Pancreas (tissue), 10 donors: ENCODE data around the gene TMEM82. TPM values are rescaled to one million over a fixed set of nuclear protein-coding genes. Genes with fewer than 3 reads are reported as not detected.
A peak's percentile ranks its signal among the peaks of the same experiment; 100 is the strongest.

Experiments
- ATAC-seq, 4 donors: fragments of 200-7000 bp; cut with Tn5 transposase; one replicate each; pipeline versions ENCODE4 v1.8.0 to v1.9.1; 2020; ENCODE audit warnings: mild to moderate bottlenecking in 4 of 4, moderate library complexity in 4 of 4
- DNase-seq, 6 donors: peaks; one replicate each; pipeline ENCODE4 v3.0.0-alpha.2; 2020
- FAIRE-seq: peaks from 2 replicates; lab custom pipeline; 2012; peaks lifted over from hg19 to GRCh38; lab: Jason Lieb, UNC
- H3K27ac ChIP-seq, 4 donors: fragments of 200-600 bp; sonication (generic); 1 replicate in 3 of 4; 2 replicates in 1 of 4; pipeline versions ENCODE4 v1.5.0 to v1.8.0; 2020
- H3K27me3 ChIP-seq, 4 donors: fragments of 200-600 bp; one replicate each; pipeline ENCODE4 v1.8.0; 2021
- H3K36me3 ChIP-seq, 3 donors: fragments of 200-600 bp; sonication (generic) in 1 of 3; one replicate each; pipeline versions ENCODE4 v1.5.0 to v1.8.0; 2020 to 2021
- H3K4me1 ChIP-seq, 3 donors: fragments of 200-600 bp; one replicate each; pipeline ENCODE4 v1.8.0; 2021
- H3K4me3 ChIP-seq, 4 donors: fragments of 200-600 bp; sonication (generic) in 2 of 4; one replicate each; pipeline versions ENCODE4 v1.5.0 to v1.8.0; 2020 to 2021
- H3K9me3 ChIP-seq, 4 donors: fragments of 200-600 bp; one replicate each; pipeline ENCODE4 v1.8.0; 2021
- WGBS, 2 donors: extraction: QIAGEN DNeasy Blood & Tissue Kit; methylation state at CpG; one replicate each; pipeline ENCODE4 v1.1.7; 2013; 5-methylcytosine and 5-hydroxymethylcytosine counted together
- intact Hi-C, 3 donors: fragments of 100-400 bp; cut with DNase I; formaldehyde crosslinking; loops; one replicate each; pipeline versions ENCODE4 v1.11.1 to v1.14.2; 2022
- polyA plus RNA-seq, 2 donors: library from polyadenylated mRNA; stranded (reverse); fragments of 200-250 nt; gene quantifications; one replicate each; pipeline ENCODE4 v1.2.3, GENCODE V29; 2013
- total RNA-seq, 6 donors: library from RNA; stranded (reverse); fragmentation: NEBNext Ultra II Directional in 4 of 6; extraction: Animal tissue kit (Norgen Biotek cat#: 25700) in 4 of 6; gene quantifications; one replicate each; pipeline versions ENCODE4 v1.2.1 to v1.2.4, GENCODE V29; 2021 to 2023
- TF ChIP-seq, protein P1 (sequence below), 4 donors: fragments of 200-600 bp; sonication (generic) in 3 of 4; IDR thresholded peaks; one replicate each; pipeline versions ENCODE4 v1.5.0 to v1.8.0; 2021; ENCODE audit warnings: antibody characterized with exemption in 4 of 4
- donor health status: healthy with polysubstance abuse.
- donor health status: DM: no; HTN: no; CAD: no; lungs with moderate emphysema.
- donor health status: DM: no; HTN: no; CAD: no.
- donor health status: control.
- donor health status: control.
- donor health status: Bipolar disorder and iron deficiency.
- donor health status: DM: yes; HTN: yes; CAD: no.
- donor health status: DM: no; HTN: no; CAD: no.
- donor health status: DM: no; HTN: no; CAD: no.
- donor health status: DM: yes; HTN: yes; CAD: no.

The TMEM82 gene
- total and polyA plus RNA-seq, 8 donors = not detected

- FAIRE-seq (no peak), ATAC-seq (no peak), DNase-seq (no peak)
- 55 to 62% methylated on average over 8 of the region's 8 CpGs for WGBS, 2 donors
- TF ChIP-seq, protein P1, sequence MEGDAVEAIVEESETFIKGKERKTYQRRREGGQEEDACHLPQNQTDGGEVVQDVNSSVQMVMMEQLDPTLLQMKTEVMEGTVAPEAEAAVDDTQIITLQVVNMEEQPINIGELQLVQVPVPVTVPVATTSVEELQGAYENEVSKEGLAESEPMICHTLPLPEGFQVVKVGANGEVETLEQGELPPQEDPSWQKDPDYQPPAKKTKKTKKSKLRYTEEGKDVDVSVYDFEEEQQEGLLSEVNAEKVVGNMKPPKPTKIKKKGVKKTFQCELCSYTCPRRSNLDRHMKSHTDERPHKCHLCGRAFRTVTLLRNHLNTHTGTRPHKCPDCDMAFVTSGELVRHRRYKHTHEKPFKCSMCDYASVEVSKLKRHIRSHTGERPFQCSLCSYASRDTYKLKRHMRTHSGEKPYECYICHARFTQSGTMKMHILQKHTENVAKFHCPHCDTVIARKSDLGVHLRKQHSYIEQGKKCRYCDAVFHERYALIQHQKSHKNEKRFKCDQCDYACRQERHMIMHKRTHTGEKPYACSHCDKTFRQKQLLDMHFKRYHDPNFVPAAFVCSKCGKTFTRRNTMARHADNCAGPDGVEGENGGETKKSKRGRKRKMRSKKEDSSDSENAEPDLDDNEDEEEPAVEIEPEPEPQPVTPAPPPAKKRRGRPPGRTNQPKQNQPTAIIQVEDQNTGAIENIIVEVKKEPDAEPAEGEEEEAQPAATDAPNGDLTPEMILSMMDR (IDR thresholded peaks at IDR 0.05) = no peak
- Histone ChIP-seq H3K27me3 (no peaks in the 10 kb centered on the region), H3K27ac (no peak overlapping the region), H3K36me3 (no peaks in the 10 kb centered on the region), H3K4me3 (no peak overlapping the region), H3K4me1 (peaks cover 4 to 10% (median 7%) of the 10 kb centered on the region in 3 donors), H3K9me3 (no peaks in the 10 kb centered on the region)
- intact Hi-C loops = no loop called here
Measured at GRCh38 chr1:15761366-15762128, 19.2 kb downstream of the TMEM82 start.

GRCh38 chr1:15762546-15762945, 20.2 kb downstream of the TMEM82 start:
- FAIRE-seq = no peak
- TF ChIP-seq, protein P1 (IDR thresholded peaks at IDR 0.05) = no peak
- H3K4me1 ChIP-seq = peaks cover 4 to 10% (median 7%) of the 10 kb centered on the region in 3 donors
- no peak for ATAC-seq
- no peaks in the 10 kb centered on the region for H3K9me3 ChIP-seq
- no peaks in the 10 kb centered on the region for H3K27me3 ChIP-seq
- intact Hi-C loops = no loop called here
- H3K27ac ChIP-seq = no peak overlapping the region
- no peak for DNase-seq
- WGBS, 2 donors = 80 to 84% methylated on average over 10 of the region's 10 CpGs
- H3K36me3 ChIP-seq = no peaks in the 10 kb centered on the region
- H3K4me3 ChIP-seq = no peak overlapping the region

- ATAC-seq = peak; percentile 88 to 93 (median 92)
- peaks cover 0 to 4% (median 0%) of the 10 kb centered on the region in 3 donors for H3K36me3 ChIP-seq
- H3K4me3 ChIP-seq = peak overlapping the region in 3 of 4 donors; percentile 19 to 41 (median 31)
- peak; percentile 77 to 94 (median 86) for DNase-seq
- intact Hi-C loops = no loop called here
- no peak for FAIRE-seq
- no peaks in the 10 kb centered on the region for H3K9me3 ChIP-seq
- WGBS, 2 donors = 25% methylated on average over 10 of the region's 10 CpGs
- TF ChIP-seq, protein P1 (IDR thresholded peaks at IDR 0.05) = no peak
- H3K4me1 ChIP-seq = peaks cover 4 to 10% (median 7%) of the 10 kb centered on the region in 3 donors
- peak overlapping the region; percentile 36 to 74 (median 60) for H3K27ac ChIP-seq
- H3K27me3 ChIP-seq = no peaks in the 10 kb centered on the region
Measured at GRCh38 chr1:15764269-15764764, 22.0 kb downstream of the TMEM82 start.

DNA sequence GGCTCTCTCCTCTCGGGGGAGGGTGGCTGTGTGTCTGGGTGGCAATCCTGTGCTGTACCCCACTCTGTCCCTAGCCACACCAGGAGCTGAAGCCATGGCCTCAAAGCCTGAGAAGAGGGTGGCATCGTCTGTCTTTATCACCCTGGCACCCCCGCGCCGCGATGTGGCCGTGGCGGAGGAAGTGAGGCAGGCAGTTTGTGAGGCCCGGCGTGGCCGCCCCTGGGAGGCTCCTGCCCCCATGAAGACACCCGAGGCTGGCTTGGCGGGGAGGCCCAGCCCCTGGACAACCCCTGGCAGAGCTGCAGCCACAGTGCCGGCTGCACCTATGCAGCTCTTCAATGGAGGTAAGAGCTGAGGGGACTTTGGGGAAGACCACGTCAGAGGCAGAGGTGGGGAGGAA, 22.6 kb downstream of the TMEM82 start:
- Histone ChIP-seq H3K27me3 (no peaks in the 10 kb centered on the region), H3K4me1 (peaks cover 4 to 7% (median 6%) of the 10 kb centered on the region in 3 donors), H3K9me3 (no peaks in the 10 kb centered on the region), H3K27ac (peak overlapping the region; percentile 36 to 74 (median 60)), H3K36me3 (peaks cover 0 to 4% (median 0%) of the 10 kb centered on the region in 3 donors), H3K4me3 (peak overlapping the region in 3 of 4 donors; percentile 19 to 41 (median 31))
- DNase-seq (peak in 3 of 6 donors; percentile 26 to 80 (median 60)), FAIRE-seq (no peak), ATAC-seq (peak in 3 of 4 donors; percentile 13 to 18 (median 17))
- 31 to 52% methylated on average over 15 of the region's 15 CpGs for WGBS, 2 donors
- intact Hi-C loops = no loop called here
- TF ChIP-seq, protein P1 (IDR thresholded peaks at IDR 0.05) = no peak
